ENCODE measurements around the gene DAAM2.
A peak's percentile ranks its signal among the peaks of the same experiment; 100 is the strongest.

Gene DAAM2

DNA sequence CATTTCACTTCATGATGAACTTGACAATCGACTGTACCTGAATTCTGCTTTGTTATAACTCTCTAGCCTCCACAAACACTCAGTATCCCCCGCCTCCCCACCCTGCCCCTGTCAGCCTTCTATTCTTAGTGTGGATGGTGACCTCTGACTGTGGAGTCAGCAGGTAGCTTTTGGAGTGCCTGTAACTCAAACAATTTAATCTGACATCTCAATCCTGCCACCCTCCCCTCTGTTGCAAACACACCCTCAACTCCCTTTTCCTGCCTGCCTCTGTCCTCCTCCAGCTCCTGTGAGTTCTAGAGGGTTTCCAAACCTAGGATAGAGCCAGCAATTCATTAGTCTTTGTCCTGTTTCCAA is 20.3 kb downstream of the DAAM2 start:
- no peak overlapping the region for H3K4me3 ChIP-seq (replicated peaks; ENCODE audit: low read depth, low read length)
- no peaks in the 10 kb centered on the region for H3K36me3 ChIP-seq (ENCODE audit: control insufficient read depth, insufficient read depth, low read length)
- no peaks in the 10 kb centered on the region; the same call in 1 of the 2 replicates for H3K27me3 ChIP-seq (replicated peaks; ENCODE audit: control insufficient read depth, insufficient read depth, low read length)
- no peak for DNase-seq (ENCODE audit: extremely low read depth, insufficient read length)
- TF ChIP-seq, protein P1, sequence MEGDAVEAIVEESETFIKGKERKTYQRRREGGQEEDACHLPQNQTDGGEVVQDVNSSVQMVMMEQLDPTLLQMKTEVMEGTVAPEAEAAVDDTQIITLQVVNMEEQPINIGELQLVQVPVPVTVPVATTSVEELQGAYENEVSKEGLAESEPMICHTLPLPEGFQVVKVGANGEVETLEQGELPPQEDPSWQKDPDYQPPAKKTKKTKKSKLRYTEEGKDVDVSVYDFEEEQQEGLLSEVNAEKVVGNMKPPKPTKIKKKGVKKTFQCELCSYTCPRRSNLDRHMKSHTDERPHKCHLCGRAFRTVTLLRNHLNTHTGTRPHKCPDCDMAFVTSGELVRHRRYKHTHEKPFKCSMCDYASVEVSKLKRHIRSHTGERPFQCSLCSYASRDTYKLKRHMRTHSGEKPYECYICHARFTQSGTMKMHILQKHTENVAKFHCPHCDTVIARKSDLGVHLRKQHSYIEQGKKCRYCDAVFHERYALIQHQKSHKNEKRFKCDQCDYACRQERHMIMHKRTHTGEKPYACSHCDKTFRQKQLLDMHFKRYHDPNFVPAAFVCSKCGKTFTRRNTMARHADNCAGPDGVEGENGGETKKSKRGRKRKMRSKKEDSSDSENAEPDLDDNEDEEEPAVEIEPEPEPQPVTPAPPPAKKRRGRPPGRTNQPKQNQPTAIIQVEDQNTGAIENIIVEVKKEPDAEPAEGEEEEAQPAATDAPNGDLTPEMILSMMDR (IDR thresholded peaks at IDR 0.05; ENCODE audit: insufficient read depth, low read length, poor library complexity, severe bottlenecking): no peak

DNA sequence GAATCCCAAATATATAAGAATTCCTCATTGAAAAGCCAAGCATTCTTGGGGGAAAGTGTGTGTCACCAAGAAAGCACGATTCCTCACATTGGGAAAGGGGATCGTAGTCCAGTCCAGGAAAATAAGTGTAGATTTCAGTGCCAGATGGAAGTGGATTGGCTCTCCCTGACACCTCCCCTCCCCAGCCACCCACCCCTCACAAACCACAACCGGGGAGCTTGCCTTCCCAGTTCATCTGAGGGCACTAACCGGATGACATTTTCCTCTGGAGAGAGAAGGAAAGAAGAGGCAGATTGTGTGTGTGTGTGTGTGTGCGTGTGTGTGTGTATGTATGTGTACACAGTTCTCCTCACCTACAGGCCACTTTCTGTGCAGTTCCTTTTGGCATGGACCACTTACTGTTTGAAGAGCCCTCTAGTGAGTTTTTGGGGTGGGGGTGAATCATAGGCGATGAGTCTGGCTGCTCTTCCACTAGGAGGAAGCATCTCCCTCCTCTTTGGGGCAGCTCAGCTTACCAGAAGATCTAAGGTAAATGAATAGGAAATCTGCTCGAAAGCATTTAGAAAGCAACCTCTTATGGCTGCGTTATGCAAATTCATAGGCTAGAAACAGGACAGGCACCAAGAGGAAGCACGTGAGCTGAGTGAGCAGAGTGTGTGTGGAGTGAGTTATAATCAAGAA is 20.8 kb downstream of the DAAM2 start:
- no peaks in the 10 kb centered on the region; the same call in 1 of the 2 replicates for H3K27me3 ChIP-seq (replicated peaks; ENCODE audit: control insufficient read depth, insufficient read depth, low read length)
- H3K4me3 ChIP-seq (replicated peaks; ENCODE audit: low read depth, low read length): no peak overlapping the region
- H3K36me3 ChIP-seq (ENCODE audit: control insufficient read depth, insufficient read depth, low read length): no peaks in the 10 kb centered on the region
- TF ChIP-seq, protein P1 (IDR thresholded peaks at IDR 0.05; ENCODE audit: insufficient read depth, low read length, poor library complexity, severe bottlenecking): peak; percentile 5
- DNase-seq (ENCODE audit: extremely low read depth, insufficient read length): no peak

DNA sequence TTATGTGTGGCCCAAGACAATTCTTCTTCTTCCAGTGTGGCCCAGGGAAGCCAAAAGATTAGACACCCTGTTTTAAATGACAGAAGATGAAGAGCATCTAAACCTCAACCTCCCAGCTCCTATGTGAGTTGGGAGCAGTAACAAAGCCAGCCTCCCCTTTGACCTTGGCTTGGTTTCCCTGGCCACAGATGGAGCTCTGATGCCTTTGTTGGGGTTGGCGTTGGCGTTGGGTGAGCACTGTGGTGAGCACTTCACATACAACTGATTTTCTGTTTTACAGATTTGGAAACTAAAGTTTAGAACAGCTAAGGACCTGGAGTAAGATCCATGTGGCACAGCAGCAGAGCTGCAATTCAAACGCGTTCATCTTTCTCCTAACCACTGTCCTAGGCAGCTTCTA is 22.1 kb downstream of the DAAM2 start:
- H3K27me3 ChIP-seq (replicated peaks; ENCODE audit: control insufficient read depth, insufficient read depth, low read length): no peaks in the 10 kb centered on the region; the same call in 1 of the 2 replicates
- no peak overlapping the region for H3K4me3 ChIP-seq (replicated peaks; ENCODE audit: low read depth, low read length)
- TF ChIP-seq, protein P1 (IDR thresholded peaks at IDR 0.05; ENCODE audit: insufficient read depth, low read length, poor library complexity, severe bottlenecking): no peak
- no peak for DNase-seq (ENCODE audit: extremely low read depth, insufficient read length)
- H3K36me3 ChIP-seq (ENCODE audit: control insufficient read depth, insufficient read depth, low read length): no peaks in the 10 kb centered on the region

DNA sequence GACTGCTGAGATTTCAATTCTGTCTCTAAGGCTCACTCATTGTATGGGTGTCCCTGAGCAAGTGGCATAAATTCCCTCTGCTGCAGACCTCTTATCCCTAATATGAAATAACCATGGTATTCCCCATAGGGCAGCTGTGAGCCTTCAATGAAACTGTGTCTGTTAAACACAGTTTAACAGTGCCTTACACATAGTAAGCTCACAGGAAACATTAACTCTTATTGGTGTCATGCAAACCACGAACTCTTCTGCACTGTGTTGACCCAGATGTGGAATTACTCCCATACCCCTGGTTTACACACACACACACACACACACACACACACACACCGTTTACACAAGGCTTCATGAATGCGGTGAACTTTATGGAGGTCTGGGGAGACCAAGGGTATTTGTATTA is 23.2 kb downstream of the DAAM2 start:
- no peak for DNase-seq (ENCODE audit: extremely low read depth, insufficient read length)
- Histone ChIP-seq H3K4me3 (replicated peaks; ENCODE audit: low read depth, low read length) (no peak overlapping the region), H3K27me3 (replicated peaks; ENCODE audit: control insufficient read depth, insufficient read depth, low read length) (no peaks in the 10 kb centered on the region; the same call in 1 of the 2 replicates), H3K36me3 (ENCODE audit: control insufficient read depth, insufficient read depth, low read length) (no peaks in the 10 kb centered on the region)
- TF ChIP-seq, protein P1 (IDR thresholded peaks at IDR 0.05; ENCODE audit: insufficient read depth, low read length, poor library complexity, severe bottlenecking): no peak

DNA sequence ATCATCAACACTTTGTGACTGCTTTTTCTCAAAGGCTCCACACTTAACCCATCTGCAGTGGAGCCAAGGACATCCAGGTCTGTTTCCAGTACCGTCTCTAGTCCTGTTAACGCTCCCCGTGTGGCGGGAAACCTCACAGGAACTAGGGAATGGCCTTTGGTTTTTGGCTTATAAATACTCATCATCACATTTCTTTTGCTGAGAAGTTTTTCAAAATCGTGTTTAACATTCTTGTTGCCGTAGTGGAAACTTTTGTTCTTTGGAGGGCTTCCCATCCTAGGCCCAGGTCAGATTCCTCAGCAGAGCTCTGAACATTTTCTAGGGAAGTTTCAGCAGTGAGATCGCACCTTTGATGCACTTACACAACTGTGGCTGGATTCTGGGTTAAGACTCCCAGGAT is 24.6 kb downstream of the DAAM2 start:
- TF ChIP-seq, protein P1 (IDR thresholded peaks at IDR 0.05; ENCODE audit: insufficient read depth, low read length, poor library complexity, severe bottlenecking): no peak
- Histone ChIP-seq H3K27me3 (replicated peaks; ENCODE audit: control insufficient read depth, insufficient read depth, low read length) (no peaks in the 10 kb centered on the region), H3K4me3 (replicated peaks; ENCODE audit: low read depth, low read length) (no peak overlapping the region), H3K36me3 (ENCODE audit: control insufficient read depth, insufficient read depth, low read length) (no peaks in the 10 kb centered on the region)
- no peak for DNase-seq (ENCODE audit: extremely low read depth, insufficient read length)

DNA sequence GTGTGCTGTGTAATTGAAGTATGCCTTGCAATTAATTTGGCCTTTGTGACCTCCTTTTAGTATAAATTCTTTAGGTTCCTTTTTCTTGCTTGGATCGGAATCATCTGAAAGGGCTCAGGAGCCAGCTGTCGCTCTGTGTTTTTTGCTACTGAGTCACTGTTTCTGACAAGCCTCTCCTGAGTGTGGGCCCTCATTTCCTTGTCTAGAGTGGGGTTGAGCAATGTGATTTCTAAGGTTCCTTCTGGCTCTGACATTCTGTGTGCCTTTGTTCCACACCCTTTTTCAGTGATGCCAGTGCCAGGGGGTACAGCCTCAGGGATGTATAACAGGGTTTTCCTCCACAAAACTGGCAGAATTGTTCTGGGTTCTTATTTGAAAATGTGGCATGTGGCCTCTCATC is 26.5 kb downstream of the DAAM2 start:
- H3K36me3 ChIP-seq (ENCODE audit: control insufficient read depth, insufficient read depth, low read length): no peaks in the 10 kb centered on the region
- H3K4me3 ChIP-seq (replicated peaks; ENCODE audit: low read depth, low read length): no peak overlapping the region
- TF ChIP-seq, protein P1 (IDR thresholded peaks at IDR 0.05; ENCODE audit: insufficient read depth, low read length, poor library complexity, severe bottlenecking): no peak
- no peak for DNase-seq (ENCODE audit: extremely low read depth, insufficient read length)
- H3K27me3 ChIP-seq (replicated peaks; ENCODE audit: control insufficient read depth, insufficient read depth, low read length): no peaks in the 10 kb centered on the region

Data from GM06990 (cell line).